DOHH2 (cell line): Measurements from ENCODE around the gene HK3.

ENCODE experiments used
- EZH2phosphoT487 ChIP-seq: fragments of 200-600 bp; sonication (generic); IDR thresholded peaks from 2 replicates; pipeline ENCODE4 v1.6.1; 2017; ENCODE audit warnings: borderline replicate concordance, mild to moderate bottlenecking, antibody characterized with exemption, low read length, moderate library complexity, mixed read lengths
- TF ChIP-seq, protein P1 (sequence below): fragments of 200-600 bp; sonication (generic); IDR thresholded peaks from one replicate; pipeline ENCODE4 v1.5.1; 2014; ENCODE audit warnings: antibody characterized with exemption, mild to moderate bottlenecking, low read depth, low read length; ENCODE audit not compliant: poor library complexity, severe bottlenecking

DNA sequence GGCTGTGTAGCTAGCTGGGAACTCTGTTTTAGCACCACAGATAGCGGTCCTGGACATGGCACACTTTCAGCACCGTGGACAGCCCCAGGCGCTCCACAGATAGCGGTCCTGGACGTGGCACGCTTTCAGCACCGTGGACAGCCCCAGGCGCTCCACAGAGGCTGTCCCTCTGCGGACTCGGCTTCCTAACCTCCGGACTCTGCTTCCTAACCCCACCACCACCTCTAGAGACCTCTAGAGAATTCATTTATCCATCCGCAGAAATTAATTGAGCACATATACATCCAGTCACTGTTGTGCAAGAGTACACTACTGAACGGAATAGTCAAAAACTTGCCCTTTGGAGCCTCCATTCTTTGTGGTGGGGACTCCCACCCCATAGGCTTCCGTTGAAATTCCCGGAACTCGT, 61.4 kb downstream of the HK3 start:
- TF ChIP-seq, protein P1, sequence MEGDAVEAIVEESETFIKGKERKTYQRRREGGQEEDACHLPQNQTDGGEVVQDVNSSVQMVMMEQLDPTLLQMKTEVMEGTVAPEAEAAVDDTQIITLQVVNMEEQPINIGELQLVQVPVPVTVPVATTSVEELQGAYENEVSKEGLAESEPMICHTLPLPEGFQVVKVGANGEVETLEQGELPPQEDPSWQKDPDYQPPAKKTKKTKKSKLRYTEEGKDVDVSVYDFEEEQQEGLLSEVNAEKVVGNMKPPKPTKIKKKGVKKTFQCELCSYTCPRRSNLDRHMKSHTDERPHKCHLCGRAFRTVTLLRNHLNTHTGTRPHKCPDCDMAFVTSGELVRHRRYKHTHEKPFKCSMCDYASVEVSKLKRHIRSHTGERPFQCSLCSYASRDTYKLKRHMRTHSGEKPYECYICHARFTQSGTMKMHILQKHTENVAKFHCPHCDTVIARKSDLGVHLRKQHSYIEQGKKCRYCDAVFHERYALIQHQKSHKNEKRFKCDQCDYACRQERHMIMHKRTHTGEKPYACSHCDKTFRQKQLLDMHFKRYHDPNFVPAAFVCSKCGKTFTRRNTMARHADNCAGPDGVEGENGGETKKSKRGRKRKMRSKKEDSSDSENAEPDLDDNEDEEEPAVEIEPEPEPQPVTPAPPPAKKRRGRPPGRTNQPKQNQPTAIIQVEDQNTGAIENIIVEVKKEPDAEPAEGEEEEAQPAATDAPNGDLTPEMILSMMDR = no peak
- no peak for TF ChIP-seq EZH2phosphoT487
